Liver (tissue), 9 donors: ENCODE measurements around the gene NEK7. TPM values are rescaled to one million over a fixed set of nuclear protein-coding genes. Genes with fewer than 3 reads are reported as not detected.

Experiments used
- DNase-seq: peaks from one replicate; pipeline ENCODE4 v3.0.0-alpha.2; 2017; ENCODE audit warnings: low spot score
- H3K27ac ChIP-seq, 2 donors: one replicate each; pipeline ENCODE4 v1.7.0; 2013; ENCODE audit warnings: inconsistent platforms in 2 of 2, low read length in 2 of 2, control low read depth in 1 of 2, low read depth in 1 of 2, mild to moderate bottlenecking in 1 of 2
- H3K27me3 ChIP-seq, 4 donors: one replicate each; pipeline versions ENCODE4 v1.6.1 to v1.7.0; 2013; ENCODE audit warnings: low read length in 3 of 4, inconsistent platforms in 1 of 4, mild to moderate bottlenecking in 1 of 4, moderate library complexity in 1 of 4; ENCODE audit not compliant: control insufficient read depth in 4 of 4, insufficient read depth in 4 of 4
- H3K36me3 ChIP-seq, 4 donors: one replicate each; pipeline versions ENCODE4 v1.6.1 to v1.7.0; 2013; ENCODE audit warnings: low read length in 3 of 4, mild to moderate bottlenecking in 3 of 4, low read depth in 1 of 4, moderate library complexity in 1 of 4; ENCODE audit not compliant: control insufficient read depth in 4 of 4, insufficient read depth in 3 of 4
- H3K4me1 ChIP-seq, 4 donors: one replicate each; pipeline versions ENCODE4 v1.6.1 to v1.7.0; 2013; ENCODE audit warnings: low read length in 3 of 4, mild to moderate bottlenecking in 3 of 4, moderate library complexity in 1 of 4; ENCODE audit not compliant: control insufficient read depth in 4 of 4, insufficient read depth in 4 of 4
- H3K4me3 ChIP-seq, 3 donors: one replicate each; pipeline versions ENCODE4 v1.6.1 to v1.7.0; 2013; ENCODE audit warnings: low read length in 3 of 3, control low read depth in 1 of 3, low read depth in 1 of 3, mild to moderate bottlenecking in 1 of 3
- H3K9ac ChIP-seq, 2 donors: one replicate each; pipeline ENCODE4 v1.7.0; 2013; ENCODE audit warnings: low read length in 2 of 2, mild to moderate bottlenecking in 2 of 2, moderate library complexity in 2 of 2, control low read depth in 1 of 2, low read depth in 1 of 2
- H3K9me3 ChIP-seq, 4 donors: one replicate each; pipeline versions ENCODE4 v1.6.1 to v1.7.0; 2013; ENCODE audit warnings: low read length in 3 of 4; ENCODE audit not compliant: control insufficient read depth in 4 of 4
- ATF3 ChIP-seq: IDR thresholded peaks from 2 replicates; pipeline ENCODE4 v1.6.1; 2016; ENCODE audit warnings: antibody characterized with exemption
- CTCF ChIP-seq: fragments of 150-350 bp; IDR thresholded peaks from 2 replicates; pipeline ENCODE4 v1.5.1; 2017; ENCODE audit warnings: improper control_type of control experiment, low read depth, low read length; ENCODE audit not compliant: missing input control
- EGR1 ChIP-seq, 2 donors: IDR thresholded peaks; 2 replicates each; pipeline ENCODE4 v1.6.1; 2016 to 2018; ENCODE audit warnings: antibody characterized with exemption in 2 of 2, low read depth in 2 of 2
- FOXA1 ChIP-seq: IDR thresholded peaks from 2 replicates; pipeline ENCODE4 v1.6.1; 2016; ENCODE audit warnings: antibody characterized with exemption
- FOXA2 ChIP-seq: IDR thresholded peaks from 2 replicates; pipeline ENCODE4 v1.6.1; 2016; ENCODE audit warnings: antibody characterized with exemption
- GABPA ChIP-seq, 2 donors: IDR thresholded peaks in 1 of 2; conservative IDR thresholded peaks in 1 of 2; 2 replicates each; pipeline ENCODE4 v1.6.1; 2016; ENCODE audit warnings: antibody characterized with exemption in 2 of 2, mild to moderate bottlenecking in 1 of 2, moderate library complexity in 1 of 2
- HNF4G ChIP-seq: IDR thresholded peaks from 2 replicates; pipeline ENCODE4 v1.6.1; 2016; ENCODE audit warnings: antibody characterized with exemption
- JUND ChIP-seq, 2 donors: IDR thresholded peaks; 2 replicates each; pipeline ENCODE4 v1.6.1; 2016; ENCODE audit warnings: antibody characterized with exemption in 2 of 2
- MAX ChIP-seq: IDR thresholded peaks from 2 replicates; pipeline ENCODE4 v1.6.1; 2016; ENCODE audit warnings: antibody characterized with exemption
- NR2F2 ChIP-seq: IDR thresholded peaks from 2 replicates; pipeline ENCODE4 v1.6.1; 2016; ENCODE audit warnings: antibody characterized with exemption
- RAD21 ChIP-seq, 2 donors: IDR thresholded peaks; 2 replicates each; pipeline ENCODE4 v1.6.1; 2016; ENCODE audit warnings: antibody characterized with exemption in 2 of 2, mild to moderate bottlenecking in 2 of 2
- REST ChIP-seq: IDR thresholded peaks from 2 replicates; pipeline ENCODE4 v1.6.1; 2016; ENCODE audit warnings: antibody characterized with exemption, mild to moderate bottlenecking
- RXRA ChIP-seq, 2 donors: IDR thresholded peaks; 2 replicates each; pipeline ENCODE4 v1.6.1; 2017 to 2018; ENCODE audit warnings: antibody characterized with exemption in 2 of 2, mild to moderate bottlenecking in 1 of 2
- SP1 ChIP-seq: IDR thresholded peaks from 2 replicates; pipeline ENCODE4 v1.6.1; 2018; ENCODE audit warnings: antibody characterized with exemption, mild to moderate bottlenecking
- YY1 ChIP-seq: IDR thresholded peaks from 2 replicates; pipeline ENCODE4 v1.6.1; 2016; ENCODE audit warnings: antibody characterized with exemption, mild to moderate bottlenecking
- ZBTB33 ChIP-seq: IDR thresholded peaks from 2 replicates; pipeline ENCODE4 v1.6.1; 2016; ENCODE audit warnings: antibody characterized with exemption
- WGBS: extraction: QIAGEN DNeasy Blood & Tissue Kit; methylation state at CpG from one replicate; pipeline ENCODE4 v1.1.7; 2013; 5-methylcytosine and 5-hydroxymethylcytosine counted together
- polyA plus RNA-seq, 2 donors: library from polyadenylated mRNA; stranded (reverse) in 1 of 2; unstranded in 1 of 2; fragments of 200-250 nt in 1 of 2; fragments of >200 nt in 1 of 2; fragmentation: Nextera tagmentation in 1 of 2; extraction: Ambion mirVana in 1 of 2; gene quantifications; one replicate each; pipeline versions ENCODE4 v1.2.1 to v1.2.3, GENCODE V29; 2013 to 2015
- total RNA-seq, 2 donors: library from RNA; depleted of rRNA; stranded (reverse); fragments of >200 nt; gene quantifications; one replicate each; pipeline ENCODE4 v1.2.3, GENCODE V29; 2014
- donor health status: healthy.
- donor health status: healthy.
- donor health status: healthy.
- donor health status: healthy.
- donor health status: healthy.

Gene NEK7
- total and polyA plus RNA-seq, 4 donors: 9.2 to 34.4 (median 20.2) TPM

GRCh38 chr1:198245379-198245778 lies 88.6 kb downstream of the NEK7 start:
- no peak for DNase-seq
- Histone ChIP-seq H3K9ac (no peak overlapping the region), H3K27ac (no peak overlapping the region), H3K36me3 (no peaks in the 10 kb centered on the region), H3K9me3 (no peaks in the 10 kb centered on the region), H3K27me3 (no peaks in the 10 kb centered on the region), H3K4me1 (no peaks in the 10 kb centered on the region), H3K4me3 (no peak overlapping the region)
- TF ChIP-seq FOXA2 (no peak), SP1 (no peak), JUND (IDR thresholded peaks at IDR 0.05) (no peak), REST (no peak), ZBTB33 (no peak), YY1 (no peak), MAX (no peak), CTCF (no peak), FOXA1 (no peak), GABPA (IDR thresholded peaks at IDR 0.05 in 1 of 2, conservative IDR thresholded peaks at IDR 0.05 in 1 of 2) (no peak), HNF4G (no peak), ATF3 (no peak), RAD21 (IDR thresholded peaks at IDR 0.05) (no peak), NR2F2 (no peak), EGR1 (IDR thresholded peaks at IDR 0.05; ENCODE audit: low read depth in 2 of 2) (no peak)
- 95% methylated on average over 2 of the region's 2 CpGs for WGBS

- DNase-seq: no peak
- 96% methylated on average over 7 of the region's 7 CpGs for WGBS
- Histone ChIP-seq H3K27ac (no peak overlapping the region), H3K9me3 (no peaks in the 10 kb centered on the region), H3K9ac (no peak overlapping the region), H3K36me3 (no peaks in the 10 kb centered on the region), H3K4me3 (no peak overlapping the region), H3K4me1 (no peaks in the 10 kb centered on the region), H3K27me3 (no peaks in the 10 kb centered on the region)
- TF ChIP-seq EGR1 (IDR thresholded peaks at IDR 0.05; ENCODE audit: low read depth in 2 of 2) (no peak), FOXA1 (no peak), YY1 (no peak), ZBTB33 (no peak), FOXA2 (no peak), RXRA (IDR thresholded peaks at IDR 0.05) (no peak)
These were observed 89.5 kb downstream of the NEK7 start for GRCh38 chr1:198246337-198246736.
